Adrenal gland (tissue), 12 donors: ENCODE data around the gene SLC19A1. TPM values are rescaled to one million over a fixed set of nuclear protein-coding genes. Genes with fewer than 3 reads are reported as not detected.

ENCODE experiments used
- DNase-seq, 7 donors: peaks; one replicate each; pipeline ENCODE4 v3.0.0-alpha.2; 2019 to 2020
- H3K27ac ChIP-seq, 5 donors: fragments of 200-600 bp; sonication (generic) in 4 of 5; 1 replicate in 3 of 5; 2 replicates in 2 of 5; pipeline versions ENCODE4 v1.5.1 to v1.8.0; 2016 to 2020; ENCODE audit warnings: mild to moderate bottlenecking in 1 of 5
- H3K27me3 ChIP-seq: fragments of 200-600 bp; 2 replicates; pipeline ENCODE4 v1.8.0; 2021
- H3K36me3 ChIP-seq, 2 donors: fragments of 200-600 bp; replicated peaks in 1 of 2; 1 replicate in 1 of 2; 2 replicates in 1 of 2; pipeline versions ENCODE4 v1.5.1 to v1.8.0; 2018 to 2022
- H3K4me1 ChIP-seq, 2 donors: fragments of 200-600 bp; replicated peaks in 1 of 2; 1 replicate in 1 of 2; 2 replicates in 1 of 2; pipeline versions ENCODE4 v1.5.1 to v1.8.0; 2018 to 2021
- H3K4me3 ChIP-seq, 4 donors: fragments of 200-600 bp; sonication (generic) in 3 of 4; one replicate each; pipeline ENCODE4 v1.5.1; 2016 to 2018
- H3K9me3 ChIP-seq, 3 donors: fragments of 200-600 bp; sonication (generic) in 1 of 3; replicated peaks in 1 of 3; 1 replicate in 2 of 3; 2 replicates in 1 of 3; pipeline versions ENCODE4 v1.5.1 to v1.8.0; 2016 to 2021
- POLR2A ChIP-seq, 2 donors: fragments of 450-650 bp; IDR thresholded peaks; one replicate each; pipeline ENCODE4 v1.6.1; 2017; ENCODE audit warnings: antibody characterized with exemption in 2 of 2, mild to moderate bottlenecking in 2 of 2, moderate library complexity in 1 of 2
- WGBS, 4 donors: extraction: QIAGEN DNeasy Blood & Tissue Kit in 2 of 4; methylation state at CpG; one replicate each; pipeline versions ENCODE4 v1.1.5 to v1.1.7; 2013 to 2017; 5-methylcytosine and 5-hydroxymethylcytosine counted together
- intact Hi-C, 2 donors: fragments of 100-400 bp; cut with DNase I; formaldehyde crosslinking; loops; one replicate each; pipeline versions ENCODE4 v1.14.1 to v1.15.0; 2022 to 2023
- polyA plus RNA-seq, 3 donors: library from polyadenylated mRNA; stranded (reverse); fragments of 200-250 nt in 2 of 3; fragments of 350-450 nt in 1 of 3; fragmentation: Illumina TruSeq in 1 of 3; extraction: RNeasy Lipid Tissue Mini Kit (QIAGEN cat#74804) in 1 of 3; gene quantifications; one replicate each; pipeline ENCODE4 v1.2.3, GENCODE V29; 2013 to 2014
- total RNA-seq, 9 donors: library from RNA; depleted of rRNA in 4 of 9; stranded (reverse); fragments of >200 nt in 4 of 9; fragments of 120-200 nt in 1 of 9; fragmentation: NEBNext Ultra II Directional in 1 of 9; extraction: Animal tissue kit (Norgen Biotek cat#: 25700) in 1 of 9; gene quantifications; one replicate each; pipeline versions ENCODE4 v1.1.0 to v1.2.4, GENCODE V29; 2013 to 2023
- TF ChIP-seq, protein P1 (sequence below), 6 experiments: fragments of 450-650 bp in 4 of 6; fragments of 200-600 bp in 2 of 6; sonication (generic) in 1 of 6; IDR thresholded peaks; 1 replicate in 5 of 6; 2 replicates in 1 of 6; pipeline versions ENCODE4 v1.5.1 to v1.8.0; 2016 to 2021; ENCODE audit warnings: antibody characterized with exemption in 6 of 6, mild to moderate bottlenecking in 2 of 6, moderate library complexity in 1 of 6
- donor health status: healthy with polysubstance abuse.
- donor health status: Bipolar disorder and iron deficiency.
- donor health status: DM: yes; HTN: yes; CAD: no.
- donor health status: DM: no; HTN: no; CAD: no.
- donor health status: DM: no; HTN: no; CAD: no.
- donor health status: DM: yes; HTN: yes; CAD: no.

Gene SLC19A1
- total and polyA plus RNA-seq, 12 donors = 1.7 to 21.2 (median 15.3) TPM

DNA sequence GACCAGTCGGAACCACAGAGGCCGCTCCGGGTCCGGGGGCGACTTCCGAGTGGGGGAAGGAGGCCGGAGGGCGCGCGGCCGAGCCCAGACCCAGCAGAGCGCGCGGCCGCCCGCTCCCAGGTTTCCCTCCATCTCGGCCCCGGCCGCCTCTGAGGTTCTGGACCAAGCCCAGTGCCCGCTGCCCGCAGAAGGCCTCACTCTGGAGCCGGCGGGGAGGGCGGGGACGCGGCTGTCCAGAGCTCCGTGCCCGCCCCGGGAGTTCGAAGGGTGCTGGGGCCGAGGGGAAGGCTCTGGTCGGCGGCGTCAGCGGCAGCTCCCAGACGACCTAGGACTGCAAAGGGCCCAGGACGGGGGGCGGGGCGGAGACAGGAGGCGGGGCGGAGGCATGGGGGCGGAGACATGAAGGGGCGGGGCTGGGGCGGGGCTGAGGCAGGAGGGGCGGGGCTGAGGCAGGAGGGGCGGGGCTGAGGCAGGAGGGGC is 48.0 kb upstream of the SLC19A1 start:
- H3K27ac ChIP-seq = no peak overlapping the region
- no peaks in the 10 kb centered on the region for H3K27me3 ChIP-seq
- TF ChIP-seq POLR2A (IDR thresholded peaks at IDR 0.05) = no peak
- TF ChIP-seq, protein P1, sequence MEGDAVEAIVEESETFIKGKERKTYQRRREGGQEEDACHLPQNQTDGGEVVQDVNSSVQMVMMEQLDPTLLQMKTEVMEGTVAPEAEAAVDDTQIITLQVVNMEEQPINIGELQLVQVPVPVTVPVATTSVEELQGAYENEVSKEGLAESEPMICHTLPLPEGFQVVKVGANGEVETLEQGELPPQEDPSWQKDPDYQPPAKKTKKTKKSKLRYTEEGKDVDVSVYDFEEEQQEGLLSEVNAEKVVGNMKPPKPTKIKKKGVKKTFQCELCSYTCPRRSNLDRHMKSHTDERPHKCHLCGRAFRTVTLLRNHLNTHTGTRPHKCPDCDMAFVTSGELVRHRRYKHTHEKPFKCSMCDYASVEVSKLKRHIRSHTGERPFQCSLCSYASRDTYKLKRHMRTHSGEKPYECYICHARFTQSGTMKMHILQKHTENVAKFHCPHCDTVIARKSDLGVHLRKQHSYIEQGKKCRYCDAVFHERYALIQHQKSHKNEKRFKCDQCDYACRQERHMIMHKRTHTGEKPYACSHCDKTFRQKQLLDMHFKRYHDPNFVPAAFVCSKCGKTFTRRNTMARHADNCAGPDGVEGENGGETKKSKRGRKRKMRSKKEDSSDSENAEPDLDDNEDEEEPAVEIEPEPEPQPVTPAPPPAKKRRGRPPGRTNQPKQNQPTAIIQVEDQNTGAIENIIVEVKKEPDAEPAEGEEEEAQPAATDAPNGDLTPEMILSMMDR (IDR thresholded peaks at IDR 0.05) = no peak
- H3K36me3 ChIP-seq = no peaks in the 10 kb centered on the region
- H3K9me3 ChIP-seq = peaks cover 0 to 5% (median 0%) of the 10 kb centered on the region in 3 donors
- 1 to 4% methylated on average over 46 of the region's 46 CpGs; no CpG with 5 or more reads in 2 of the 4 donors for WGBS, 4 donors
- intact Hi-C loops = loop anchor here in 1 of 2 donors (10.0 kb wide), 1 partner anchor 115 kb away; no protein-coding TSS in a partner anchor
- H3K4me1 ChIP-seq = peaks cover 0 to 10% of the 10 kb centered on the region in 2 donors
- peak overlapping the region in 2 of 4 donors; percentile 19 to 61 for H3K4me3 ChIP-seq
- peak; percentile 65 to 74 (median 71) for DNase-seq

DNA sequence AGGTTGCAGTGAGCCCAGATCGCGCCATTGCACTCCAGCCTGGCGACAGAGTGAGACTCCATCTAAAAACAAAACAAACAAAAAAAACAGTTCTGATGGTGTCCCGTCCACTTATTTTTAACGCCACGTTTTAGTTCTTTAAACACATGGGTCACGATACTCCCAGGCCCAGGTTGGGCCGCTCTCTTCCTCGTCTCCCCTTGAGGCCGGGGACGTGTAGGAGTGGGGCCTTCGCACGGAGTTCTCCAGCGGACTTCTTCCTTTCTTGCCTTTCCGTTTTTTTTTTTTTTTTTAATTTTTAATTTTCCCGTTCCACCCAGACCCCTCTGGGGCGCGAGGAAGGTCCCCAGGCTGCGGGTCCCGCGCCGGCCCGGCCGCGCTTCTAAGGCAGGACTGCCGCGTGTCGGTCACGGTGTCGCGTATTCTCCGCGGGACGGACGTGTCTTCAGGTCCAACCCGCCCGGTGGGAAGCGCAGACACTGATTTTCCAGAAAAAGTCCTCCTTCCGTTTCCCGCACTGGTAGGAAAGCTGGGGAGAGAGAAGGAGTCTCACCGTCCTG is 47.5 kb upstream of the SLC19A1 start:
- Histone ChIP-seq H3K9me3 (peaks cover 0 to 5% (median 0%) of the 10 kb centered on the region in 3 donors), H3K36me3 (no peaks in the 10 kb centered on the region), H3K27ac (no peak overlapping the region), H3K27me3 (no peaks in the 10 kb centered on the region), H3K4me3 (peak overlapping the region in 2 of 4 donors; percentile 19 to 61), H3K4me1 (peaks cover 0 to 10% of the 10 kb centered on the region in 2 donors)
- peak in 1 of 7 donors; percentile 40 for DNase-seq
- intact Hi-C loops = loop anchor here in 1 of 2 donors (10.0 kb wide), 1 partner anchor 115 kb away; no protein-coding TSS in a partner anchor
- no peak for TF ChIP-seq POLR2A (IDR thresholded peaks at IDR 0.05)
- TF ChIP-seq, protein P1 (IDR thresholded peaks at IDR 0.05) = no peak
- 36 to 53% (median 40%) methylated on average over 38 to 41 of the region's 41 CpGs for WGBS, 4 donors

DNA sequence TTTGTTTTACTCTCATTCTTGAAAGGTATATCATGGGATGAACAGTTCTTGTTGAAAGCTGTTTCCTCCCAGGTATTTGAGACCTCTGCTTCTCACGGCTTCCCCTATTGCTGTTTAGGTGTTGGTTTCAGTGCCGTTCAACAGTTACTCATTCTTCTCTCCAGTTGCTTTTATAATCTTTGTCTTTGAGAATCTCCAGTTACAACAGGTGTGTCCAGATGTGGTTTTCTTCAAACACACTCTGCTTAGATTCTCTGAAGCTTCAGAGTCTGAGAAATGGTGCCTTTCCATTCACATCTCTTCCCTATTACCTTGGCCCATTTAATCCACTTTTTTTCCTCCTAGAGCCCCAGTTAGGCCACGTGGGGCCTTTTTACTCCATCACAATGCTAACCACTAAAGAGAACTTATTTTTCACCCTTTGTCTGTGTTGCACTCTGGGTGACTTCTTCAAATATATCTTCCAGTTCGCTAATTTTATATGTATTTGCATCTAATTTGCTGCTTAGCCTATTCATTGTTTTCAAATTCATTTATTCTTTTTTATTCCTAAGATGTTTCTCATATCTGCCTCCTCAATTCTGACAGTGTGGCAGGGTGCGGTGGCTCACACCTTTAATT is 46.7 kb upstream of the SLC19A1 start:
- intact Hi-C loops = no loop called here
- H3K27me3 ChIP-seq = no peaks in the 10 kb centered on the region

More for the DNA sequence above, 46.7 kb upstream of the SLC19A1 start:
- no peak for DNase-seq
- no peak overlapping the region for H3K4me3 ChIP-seq
- peaks cover 0 to 10% of the 10 kb centered on the region in 2 donors for H3K4me1 ChIP-seq
- TF ChIP-seq, protein P1 (IDR thresholded peaks at IDR 0.05) = no peak
- H3K9me3 ChIP-seq = peaks cover 0 to 5% (median 0%) of the 10 kb centered on the region in 3 donors
- WGBS, 4 donors = 84 to 90% (median 87%) methylated on average over 5 of the region's 5 CpGs
- no peak overlapping the region for H3K27ac ChIP-seq
- no peaks in the 10 kb centered on the region for H3K36me3 ChIP-seq
